OCI-LY7 (cell line): ENCODE results near the gene BICD1.

Experiments used
- EZH2phosphoT487 ChIP-seq: fragments of 200-600 bp; sonication (generic); IDR thresholded peaks from 2 replicates; pipeline ENCODE4 v1.6.1; 2018; ENCODE audit warnings: low read depth, borderline replicate concordance, mild to moderate bottlenecking, mixed run types, antibody characterized with exemption, low read length, moderate library complexity, mixed read lengths
- TF ChIP-seq, protein P1 (sequence below): fragments of 200-600 bp; sonication (generic); conservative IDR thresholded peaks from 2 replicates; pipeline ENCODE4 v1.5.1; 2014; ENCODE audit warnings: mild to moderate bottlenecking, antibody characterized with exemption, low read length, moderate library complexity, mixed read lengths

DNA sequence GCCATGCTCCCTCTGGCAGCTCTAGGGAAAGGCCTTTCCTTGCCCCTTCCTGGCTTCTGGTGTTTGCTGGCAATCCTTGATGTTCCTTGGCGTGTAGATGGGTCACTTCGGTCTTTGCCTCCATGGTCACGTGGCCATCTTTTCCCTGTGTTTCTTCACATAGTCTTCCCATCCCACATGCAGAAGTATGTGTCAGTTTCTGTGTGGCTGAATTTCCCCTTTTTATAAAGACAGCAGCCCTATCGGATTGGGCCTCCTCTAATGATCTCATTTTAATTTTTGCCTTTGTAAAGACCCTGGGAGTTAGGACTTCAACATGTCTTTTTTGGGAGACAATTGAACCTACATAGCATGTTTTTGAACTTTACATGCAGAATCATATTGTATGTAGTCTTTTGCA is 185.5 kb downstream of the BICD1 start:
- TF ChIP-seq, protein P1, sequence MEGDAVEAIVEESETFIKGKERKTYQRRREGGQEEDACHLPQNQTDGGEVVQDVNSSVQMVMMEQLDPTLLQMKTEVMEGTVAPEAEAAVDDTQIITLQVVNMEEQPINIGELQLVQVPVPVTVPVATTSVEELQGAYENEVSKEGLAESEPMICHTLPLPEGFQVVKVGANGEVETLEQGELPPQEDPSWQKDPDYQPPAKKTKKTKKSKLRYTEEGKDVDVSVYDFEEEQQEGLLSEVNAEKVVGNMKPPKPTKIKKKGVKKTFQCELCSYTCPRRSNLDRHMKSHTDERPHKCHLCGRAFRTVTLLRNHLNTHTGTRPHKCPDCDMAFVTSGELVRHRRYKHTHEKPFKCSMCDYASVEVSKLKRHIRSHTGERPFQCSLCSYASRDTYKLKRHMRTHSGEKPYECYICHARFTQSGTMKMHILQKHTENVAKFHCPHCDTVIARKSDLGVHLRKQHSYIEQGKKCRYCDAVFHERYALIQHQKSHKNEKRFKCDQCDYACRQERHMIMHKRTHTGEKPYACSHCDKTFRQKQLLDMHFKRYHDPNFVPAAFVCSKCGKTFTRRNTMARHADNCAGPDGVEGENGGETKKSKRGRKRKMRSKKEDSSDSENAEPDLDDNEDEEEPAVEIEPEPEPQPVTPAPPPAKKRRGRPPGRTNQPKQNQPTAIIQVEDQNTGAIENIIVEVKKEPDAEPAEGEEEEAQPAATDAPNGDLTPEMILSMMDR = no peak
- TF ChIP-seq EZH2phosphoT487 = no peak
